ENCODE results near the gene RAB3C. TPM values are rescaled to one million over a fixed set of nuclear protein-coding genes. Genes with fewer than 3 reads are reported as not detected.

Gene RAB3C
- total RNA-seq, 1 donor from 2014 or later, result 16.1 TPM

GRCh38 chr5:58764199-58764598, 181.3 kb downstream of the RAB3C start:
- Mint-ChIP-seq H3K9me3 (ENCODE audit: unreplicated experiment) (no peaks in the 10 kb centered on the region), H3K4me1 (ENCODE audit: unreplicated experiment) (no peaks in the 10 kb centered on the region), H3K27me3 (ENCODE audit: unreplicated experiment) (no peaks in the 10 kb centered on the region), H3K27ac (ENCODE audit: unreplicated experiment) (no peak overlapping the region), H3K4me3 (ENCODE audit: unreplicated experiment) (no peak overlapping the region), H3K36me3 (ENCODE audit: low read depth, unreplicated experiment) (no peaks in the 10 kb centered on the region)
- TF ChIP-seq CTCF (IDR thresholded peaks at IDR 0.05; ENCODE audit: unreplicated experiment), result no peak
- DNase-seq (ENCODE audit: low spot score), result no peak

GRCh38 chr5:58765058-58765457, 182.2 kb downstream of the RAB3C start:
- Mint-ChIP-seq H3K36me3 (ENCODE audit: low read depth, unreplicated experiment) (no peaks in the 10 kb centered on the region), H3K27ac (ENCODE audit: unreplicated experiment) (no peak overlapping the region), H3K27me3 (ENCODE audit: unreplicated experiment) (no peaks in the 10 kb centered on the region), H3K9me3 (ENCODE audit: unreplicated experiment) (no peaks in the 10 kb centered on the region), H3K4me3 (ENCODE audit: unreplicated experiment) (no peak overlapping the region), H3K4me1 (ENCODE audit: unreplicated experiment) (no peaks in the 10 kb centered on the region)
- DNase-seq (ENCODE audit: low spot score), result no peak
- TF ChIP-seq CTCF (IDR thresholded peaks at IDR 0.05; ENCODE audit: unreplicated experiment), result no peak

GRCh38 chr5:58767104-58767503, 184.2 kb downstream of the RAB3C start:
- DNase-seq (ENCODE audit: low spot score), result no peak
- Mint-ChIP-seq H3K27ac (ENCODE audit: unreplicated experiment) (no peak overlapping the region), H3K4me3 (ENCODE audit: unreplicated experiment) (no peak overlapping the region), H3K4me1 (ENCODE audit: unreplicated experiment) (no peaks in the 10 kb centered on the region), H3K27me3 (ENCODE audit: unreplicated experiment) (no peaks in the 10 kb centered on the region), H3K9me3 (ENCODE audit: unreplicated experiment) (no peaks in the 10 kb centered on the region), H3K36me3 (ENCODE audit: low read depth, unreplicated experiment) (no peaks in the 10 kb centered on the region)
- TF ChIP-seq CTCF (IDR thresholded peaks at IDR 0.05; ENCODE audit: unreplicated experiment), result no peak

GRCh38 chr5:58770136-58770535, 187.3 kb downstream of the RAB3C start:
- H3K27ac Mint-ChIP-seq (ENCODE audit: unreplicated experiment), result no peak overlapping the region
- H3K36me3 Mint-ChIP-seq (ENCODE audit: low read depth, unreplicated experiment), result no peaks in the 10 kb centered on the region
- H3K9me3 Mint-ChIP-seq (ENCODE audit: unreplicated experiment), result no peaks in the 10 kb centered on the region
- H3K27me3 Mint-ChIP-seq (ENCODE audit: unreplicated experiment), result peaks cover 4% of the 10 kb centered on the region
- no peaks in the 10 kb centered on the region for H3K4me1 Mint-ChIP-seq (ENCODE audit: unreplicated experiment)
- no peak overlapping the region for H3K4me3 Mint-ChIP-seq (ENCODE audit: unreplicated experiment)
- no peak for DNase-seq (ENCODE audit: low spot score)
- TF ChIP-seq CTCF (IDR thresholded peaks at IDR 0.05; ENCODE audit: unreplicated experiment), result no peak

DNA sequence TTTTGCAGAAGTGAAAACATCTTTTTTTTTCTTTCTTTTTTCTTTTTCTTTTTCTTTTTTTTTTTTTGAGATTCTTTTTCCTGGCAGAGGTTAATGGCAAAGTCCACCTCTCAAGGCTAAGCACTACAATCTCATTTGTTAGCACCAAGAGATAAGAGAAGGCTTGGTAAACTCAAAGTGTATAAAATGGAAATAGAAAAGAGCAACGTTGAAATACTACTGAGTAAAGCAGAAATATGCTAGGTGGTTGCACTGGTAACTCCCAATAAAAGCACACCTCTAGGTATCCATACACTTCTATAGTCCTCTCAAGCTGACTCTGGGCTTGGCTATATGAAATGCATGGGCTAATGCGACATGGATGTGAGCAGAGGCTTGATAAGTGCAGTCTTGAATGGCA, 188.9 kb downstream of the RAB3C start:
- no peak for TF ChIP-seq CTCF (IDR thresholded peaks at IDR 0.05; ENCODE audit: unreplicated experiment)
- Mint-ChIP-seq H3K27me3 (ENCODE audit: unreplicated experiment) (peaks cover 4% of the 10 kb centered on the region), H3K9me3 (ENCODE audit: unreplicated experiment) (no peaks in the 10 kb centered on the region), H3K36me3 (ENCODE audit: low read depth, unreplicated experiment) (no peaks in the 10 kb centered on the region), H3K4me3 (ENCODE audit: unreplicated experiment) (no peak overlapping the region), H3K4me1 (ENCODE audit: unreplicated experiment) (peaks cover 6% of the 10 kb centered on the region), H3K27ac (ENCODE audit: unreplicated experiment) (no peak overlapping the region)
- no peak for DNase-seq (ENCODE audit: low spot score)
